GM12878 (cell line): ENCODE measurements around the gene HS3ST6. TPM values are rescaled to one million over a fixed set of nuclear protein-coding genes. Genes with fewer than 3 reads are reported as not detected.
"Not testable (repeated sequence)": the region's sequence is repeated elsewhere in the genome, so short reads cannot be mapped to it uniquely, and the experiment has no call there.

Source experiments
- ATAC-seq: fragments of 200-7000 bp; cut with Tn5 transposase; 3 replicates; pipeline ENCODE4 v1.9.1; 2020; ENCODE audit warnings: mild to moderate bottlenecking, moderate library complexity
- BruUV-seq: library from RNA; stranded (reverse); fragments of 400-500 nt; replicated peaks from 2 replicates; lab custom pipeline; 2021; lab: Mats Ljungman, UMichigan
- CTCF ChIA-PET: fragments of 300-600 bp; sonication (Branson Sonifier 250); formaldehyde crosslinking; extraction: SDS; loops from one replicate; lab custom pipeline; 2021; ENCODE audit warnings: inconsistent platforms; lab: Yijun Ruan, JAX
- POLR2A ChIA-PET: fragments of 350-600 bp; formaldehyde crosslinking; extraction: SDS; loops from one replicate; lab custom pipeline; 2021; ENCODE audit warnings: inconsistent platforms; lab: Charles Lee
- RAD21 ChIA-PET: fragments of 300-600 bp; sonication (Branson Sonifier 250); formaldehyde crosslinking; loops from one replicate; lab custom pipeline; 2023; ENCODE audit warnings: antibody characterized with exemption; ENCODE audit not compliant: unreplicated experiment; lab: Charles Lee
- SMC1A ChIA-PET: fragments of 300-600 bp; sonication (Branson Sonifier 250); formaldehyde crosslinking; loops from one replicate; lab custom pipeline; 2023; ENCODE audit not compliant: unreplicated experiment, uncharacterized antibody; lab: Charles Lee
- DNase-seq: peaks from one replicate; pipeline ENCODE4 v3.0.0-alpha.2; 2011; ENCODE audit warnings: low read depth, low spot score
- FAIRE-seq: peaks from 3 replicates; lab custom pipeline; 2011; peaks lifted over from hg19 to GRCh38; lab: Jason Lieb, UNC
- H2AFZ ChIP-seq: 2 replicates; pipeline ENCODE4 v1.6.0; 2011; ENCODE audit warnings: low read depth, low read length, control low read depth; ENCODE audit not compliant: control insufficient read depth
- H3K27ac ChIP-seq: 2 replicates; pipeline ENCODE4 v1.5.1; 2011; ENCODE audit warnings: control low read depth; ENCODE audit not compliant: control insufficient read depth, insufficient read depth
- H3K27me3 ChIP-seq, 2 experiments: replicated peaks in 1 of 2; 2 replicates each; pipeline versions ENCODE4 v1.6.0 to v1.6.1; 2011; ENCODE audit warnings: low read length in 1 of 2; ENCODE audit not compliant: control insufficient read depth in 2 of 2, insufficient read depth in 2 of 2
- H3K36me3 ChIP-seq, 2 experiments: 2 replicates each; pipeline ENCODE4 v1.5.1; 2011; ENCODE audit warnings: low read length in 1 of 2; ENCODE audit not compliant: control insufficient read depth in 2 of 2, insufficient read depth in 2 of 2
- H3K4me1 ChIP-seq: 2 replicates; pipeline ENCODE4 v1.6.1; 2011; ENCODE audit warnings: mild to moderate bottlenecking, low read length, moderate library complexity, mixed read lengths; ENCODE audit not compliant: control insufficient read depth, insufficient read depth
- H3K4me2 ChIP-seq: 2 replicates; pipeline ENCODE4 v1.6.0; 2011; ENCODE audit warnings: control low read depth; ENCODE audit not compliant: control insufficient read depth, insufficient read depth
- H3K4me3 ChIP-seq: fragments of 200-600 bp; sonication (generic); 2 replicates; pipeline ENCODE4 v1.5.1; 2016
- H3K79me2 ChIP-seq: 2 replicates; pipeline ENCODE4 v1.6.0; 2011; ENCODE audit warnings: low read length; ENCODE audit not compliant: control insufficient read depth, insufficient read depth
- H3K9ac ChIP-seq: 2 replicates; pipeline ENCODE4 v1.8.0; 2011; ENCODE audit warnings: low read length, control low read depth, mixed read lengths; ENCODE audit not compliant: control insufficient read depth, insufficient read depth
- H3K9me3 ChIP-seq: replicated peaks from 3 replicates; pipeline ENCODE4 v1.5.1; 2011; ENCODE audit warnings: mild to moderate bottlenecking, low read length; ENCODE audit not compliant: control insufficient read depth, insufficient read depth
- H4K20me1 ChIP-seq: 2 replicates; pipeline ENCODE4 v1.6.0; 2011; ENCODE audit not compliant: control insufficient read depth, insufficient read depth
- BACH1 ChIP-seq: fragments of 450-650 bp; IDR thresholded peaks from 2 replicates; pipeline ENCODE4 v1.6.1; 2017; ENCODE audit warnings: mild to moderate bottlenecking, borderline replicate concordance
- MEF2A ChIP-seq: IDR thresholded peaks from 2 replicates; pipeline ENCODE4 v1.6.1; 2011; ENCODE audit warnings: low read depth, mild to moderate bottlenecking, low read length, moderate library complexity; ENCODE audit not compliant: insufficient read depth
- POLR2A ChIP-seq: IDR thresholded peaks from 2 replicates; pipeline ENCODE4 v1.6.1; 2011; ENCODE audit warnings: low read depth, mild to moderate bottlenecking, low read length
- POLR2AphosphoS2 ChIP-seq: IDR thresholded peaks from 2 replicates; pipeline ENCODE4 v1.6.1; 2011; ENCODE audit warnings: low read depth, mild to moderate bottlenecking, low read length, improper control_type of control experiment, moderate library complexity
- POLR2AphosphoS5 ChIP-seq: IDR thresholded peaks from 2 replicates; pipeline ENCODE4 v1.6.1; 2011; ENCODE audit warnings: mild to moderate bottlenecking, low read length, inconsistent platforms
- WGBS: methylation state at CpG from one replicate; pipeline ENCODE4 v1.1.6; 2016; ENCODE audit warnings: low lambda C conversion rate; ENCODE audit not compliant: insufficient replicate concordance, insufficient coverage; ENCODE audit errors: missing lambda C conversion rate; 5-methylcytosine and 5-hydroxymethylcytosine counted together
- in situ Hi-C: fragments of 300-500 bp; cut with MboI; formaldehyde crosslinking; loops from 9 replicates; pipeline ENCODE4 v1.14.3; 2018; ENCODE audit warnings: mixed read lengths
- intact Hi-C: fragments of 100-400 bp; cut with micrococcal nuclease; formaldehyde crosslinking; loops from one replicate; pipeline ENCODE4 v1.14.2; 2022; ENCODE audit not compliant: unreplicated experiment
- polyA plus RNA-seq, 11 experiments: library from polyadenylated mRNA; depleted of rRNA in 4 of 11; unstranded in 6 of 11; stranded (reverse) in 5 of 11; fragments of >200 nt; fragmentation: Nextera tagmentation in 4 of 11; fragmentation: Illumina TruSeq in 1 of 11; extraction: Ambion mirVana in 4 of 11; extraction: Trizol in 1 of 11; gene quantifications; 1 replicate in 1 of 11; 2 replicates in 10 of 11; pipeline versions ENCODE4 v1.2.1 to v1.2.3, GENCODE V29; 2011 to 2016; ENCODE audit warnings: inconsistent platforms in 2 of 11, missing spikeins in 2 of 11, low read depth in 1 of 11
- total RNA-seq, 4 experiments: library from RNA; depleted of rRNA in 3 of 4; stranded (reverse); fragments of >200 nt in 3 of 4; fragmentation: Illumina TruSeq in 1 of 4; extraction: Trizol in 1 of 4; gene quantifications; 2 replicates each; pipeline versions ENCODE4 v1.2.1 to v1.2.3, GENCODE V29; 2013 to 2021

HS3ST6 gene
- total and polyA plus RNA-seq, 10 of the 15 experiments (the other 5 are each of a cell fraction or from before 2014, with no cell fraction given), result not detected

DNA sequence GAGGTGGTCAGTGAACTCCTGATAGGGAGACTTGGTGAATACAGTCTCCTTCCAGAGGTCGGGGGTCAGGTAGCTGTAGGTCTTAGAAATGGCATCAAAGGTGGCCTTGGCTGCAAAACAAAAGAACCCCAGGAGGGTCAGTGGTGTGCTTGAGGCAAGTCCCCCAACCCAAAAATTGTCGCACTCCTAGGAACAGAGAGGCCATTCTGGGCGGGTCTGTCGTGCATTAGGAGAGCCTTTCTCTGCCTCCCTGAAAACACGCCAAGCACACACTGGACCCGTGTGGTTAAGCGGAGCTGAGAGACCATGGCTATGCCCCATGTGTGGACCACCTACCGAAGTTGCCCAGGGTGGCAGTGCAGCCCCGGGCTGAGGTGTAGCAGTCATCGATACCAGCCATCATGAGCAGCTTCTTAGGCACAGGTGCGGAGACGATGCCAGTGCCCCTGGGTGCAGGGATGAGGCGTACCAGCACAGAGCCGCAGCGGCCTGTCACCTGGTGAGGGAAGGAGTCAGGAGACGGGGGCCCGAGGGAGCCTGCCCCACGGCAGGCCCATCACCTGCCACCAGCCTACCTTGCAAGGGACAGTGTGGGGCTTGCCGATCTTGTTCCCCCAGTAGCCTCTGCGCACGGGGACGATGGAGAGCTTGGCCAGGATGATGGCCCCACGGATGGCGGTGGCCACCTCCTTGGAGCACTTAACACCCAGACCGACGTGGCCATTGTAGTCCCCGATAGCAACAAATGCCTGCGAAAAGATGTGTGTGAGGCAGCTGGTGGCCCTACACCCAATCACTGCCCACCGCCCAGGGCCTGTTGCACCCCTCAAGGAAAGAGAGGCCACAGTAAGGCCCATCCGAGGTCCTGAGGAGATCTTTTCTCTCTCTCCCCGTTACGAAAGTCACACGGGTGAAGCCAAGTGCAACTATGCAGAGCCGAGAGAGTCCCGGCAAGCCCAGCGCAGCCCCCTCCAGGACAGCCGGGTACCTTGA is 44.2 kb upstream of the HS3ST6 start:
- H4K20me1 ChIP-seq, H3K9me3 ChIP-seq, SMC1A ChIA-PET, H2AFZ ChIP-seq, intact Hi-C loops, ATAC-seq, FAIRE-seq, CTCF ChIA-PET, in situ Hi-C loops, H3K27me3 ChIP-seq, RAD21 ChIA-PET, DNase-seq: not testable (repeated sequence)
- H3K4me3 ChIP-seq, result peak overlapping the region; percentile 98
- 10% methylated on average over 34 of the region's 37 CpGs for whole genome bisulfite sequencing
- H3K4me2 ChIP-seq, result peak overlapping the region; percentile 83
- peaks cover 11 to 13% of the 10 kb centered on the region in 2 experiments; a peak in 3 of 4 replicates for H3K36me3 ChIP-seq
- H3K4me1 ChIP-seq, result peaks cover 19% of the 10 kb centered on the region
- TF ChIP-seq POLR2AphosphoS5, result 0 out of 2 replicates have a peak, but pooled peaks have one; percentile 13
- peak; percentile 5; the same call in 1 of the 2 replicates for TF ChIP-seq POLR2AphosphoS2
- peak; percentile 74; the same call in 1 of the 2 replicates for TF ChIP-seq POLR2A
- POLR2A ChIA-PET, result interaction anchor here (0.9 to 2.2 kb wide), 3 partner anchors 9 to 193 kb away, joined by 3 to 13 read pairs (median 7); partner anchors contain the start of genes SYNGR3, TBL3 and TRAF7
- peaks cover 67% of the 10 kb centered on the region for H3K79me2 ChIP-seq
- H3K27ac ChIP-seq, result peak overlapping the region; percentile 4
- TSS peak; percentile 92 for BruUV-seq
- H3K9ac ChIP-seq, result peak overlapping the region; percentile 99

DNA sequence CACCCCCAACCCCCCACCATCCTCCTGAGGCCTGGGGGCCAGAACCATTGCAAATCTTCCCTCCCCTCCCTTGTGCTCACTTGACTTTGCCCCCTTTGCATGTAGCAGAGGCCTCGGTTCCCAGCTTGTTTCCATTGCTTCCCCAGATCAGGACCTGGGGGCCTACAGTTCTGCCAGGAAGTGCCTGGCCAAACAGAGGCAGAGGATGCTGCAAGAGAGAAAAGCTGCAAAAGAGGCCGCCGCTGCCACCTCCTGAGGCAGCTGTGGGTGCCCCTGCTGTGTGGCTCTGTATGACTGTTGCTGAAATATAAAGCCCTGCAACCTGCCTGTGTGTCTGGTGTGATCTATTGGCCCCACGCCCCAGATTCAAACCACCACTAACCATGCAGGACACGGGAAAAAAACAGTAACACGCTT is 43.4 kb upstream of the HS3ST6 start:
- in situ Hi-C loops, result no loop called here
- peak overlapping the region; percentile 83 for H3K4me2 ChIP-seq
- peak overlapping the region; percentile 20; the same call in 1 of the 2 replicates for H3K9ac ChIP-seq
- ChIA-PET CTCF (interaction anchor here (1.6 kb wide), 1 partner anchor 20 kb away, joined by 5 read pairs; no protein-coding TSS in a partner anchor), SMC1A (no interaction called here), POLR2A (interaction anchor here (0.7 to 2.2 kb wide), 3 partner anchors 9 to 86 kb away, joined by 3 to 13 read pairs (median 11); partner anchors contain the start of genes NTHL1, SYNGR3, TBL3 and TSC2), RAD21 (interaction anchor here (1.0 kb wide), 1 partner anchor 18 kb away, joined by 3 read pairs; the partner anchor contains the start of gene MSRB1)
- H3K36me3 ChIP-seq, result peaks cover 11 to 13% of the 10 kb centered on the region in 2 experiments; a peak in 3 of 4 replicates
- no peaks in the 10 kb centered on the region for H3K27me3 ChIP-seq
- intact Hi-C loops, result no loop called here
- H3K9me3 ChIP-seq, result no peaks in the 10 kb centered on the region
- peak overlapping the region; percentile 98; the same call in 1 of the 2 replicates for H3K4me3 ChIP-seq
- DNase-seq (no peak), FAIRE-seq (no peak), ATAC-seq (no peak)
- H3K27ac ChIP-seq, result peak overlapping the region; percentile 18; the same call in 1 of the 2 replicates
- peaks cover 19% of the 10 kb centered on the region for H3K4me1 ChIP-seq
- BruUV-seq, result no TSS peak
- H3K79me2 ChIP-seq, result peaks cover 67% of the 10 kb centered on the region
- H4K20me1 ChIP-seq, result peaks cover 6% of the 10 kb centered on the region; the same call in 1 of the 2 replicates
- 0% methylated on average over 6 of the region's 6 CpGs for WGBS
- no peak overlapping the region for H2AFZ ChIP-seq
- TF ChIP-seq BACH1 (0 out of 2 replicates have a peak, but pooled peaks have one; percentile 11), MEF2A (no peak)
